Lower leg skin (tissue), 4 donors: ENCODE measurements around the gene CCDC63. TPM values are rescaled to one million over a fixed set of nuclear protein-coding genes. Genes with fewer than 3 reads are reported as not detected.

Experiments used
- DNase-seq, 2 donors: peaks; one replicate each; pipeline ENCODE4 v3.0.0-alpha.2; 2019; ENCODE audit warnings: low spot score in 2 of 2
- H3K4me3 ChIP-seq: fragments of 200-600 bp; sonication (generic); 2 replicates; pipeline ENCODE4 v1.5.1; 2017; ENCODE audit warnings: mild to moderate bottlenecking, low read depth; ENCODE audit not compliant: poor library complexity, severe bottlenecking
- POLR2A ChIP-seq, 2 donors: fragments of 450-650 bp; IDR thresholded peaks; one replicate each; pipeline ENCODE4 v1.6.1; 2016 to 2017; ENCODE audit warnings: antibody characterized with exemption in 2 of 2, mild to moderate bottlenecking in 1 of 2, moderate library complexity in 1 of 2
- WGBS, 2 donors: methylation state at CpG; one replicate each; pipeline ENCODE4 v1.1.5; 2018; 5-methylcytosine and 5-hydroxymethylcytosine counted together
- intact Hi-C: fragments of 100-400 bp; cut with DNase I; formaldehyde crosslinking; loops from one replicate; pipeline ENCODE4 v1.15.0; 2023; ENCODE audit warnings: low total_unique reads
- total RNA-seq, 4 donors: library from RNA; depleted of rRNA; stranded (reverse); fragments of >200 nt; gene quantifications; one replicate each; pipeline ENCODE4 v1.1.0, GENCODE V29; 2016
- TF ChIP-seq, protein P1 (sequence below), 3 donors: fragments of 450-650 bp; IDR thresholded peaks; one replicate each; pipeline ENCODE4 v1.5.1; 2016; ENCODE audit warnings: antibody characterized with exemption in 3 of 3, mild to moderate bottlenecking in 3 of 3, moderate library complexity in 2 of 3

The CCDC63 gene
- total RNA-seq, 4 donors from 2014 or later, result 0.29 TPM; not detected in 3

- 88 to 89% methylated on average over 5 of the region's 5 CpGs for WGBS, 2 donors
- intact Hi-C loops, result loop anchor here (10.0 kb wide), 1 partner anchor 375 kb away; no protein-coding TSS in a partner anchor
- DNase-seq, result no peak
- TF ChIP-seq POLR2A (IDR thresholded peaks at IDR 0.05), result no peak
- TF ChIP-seq, protein P1, sequence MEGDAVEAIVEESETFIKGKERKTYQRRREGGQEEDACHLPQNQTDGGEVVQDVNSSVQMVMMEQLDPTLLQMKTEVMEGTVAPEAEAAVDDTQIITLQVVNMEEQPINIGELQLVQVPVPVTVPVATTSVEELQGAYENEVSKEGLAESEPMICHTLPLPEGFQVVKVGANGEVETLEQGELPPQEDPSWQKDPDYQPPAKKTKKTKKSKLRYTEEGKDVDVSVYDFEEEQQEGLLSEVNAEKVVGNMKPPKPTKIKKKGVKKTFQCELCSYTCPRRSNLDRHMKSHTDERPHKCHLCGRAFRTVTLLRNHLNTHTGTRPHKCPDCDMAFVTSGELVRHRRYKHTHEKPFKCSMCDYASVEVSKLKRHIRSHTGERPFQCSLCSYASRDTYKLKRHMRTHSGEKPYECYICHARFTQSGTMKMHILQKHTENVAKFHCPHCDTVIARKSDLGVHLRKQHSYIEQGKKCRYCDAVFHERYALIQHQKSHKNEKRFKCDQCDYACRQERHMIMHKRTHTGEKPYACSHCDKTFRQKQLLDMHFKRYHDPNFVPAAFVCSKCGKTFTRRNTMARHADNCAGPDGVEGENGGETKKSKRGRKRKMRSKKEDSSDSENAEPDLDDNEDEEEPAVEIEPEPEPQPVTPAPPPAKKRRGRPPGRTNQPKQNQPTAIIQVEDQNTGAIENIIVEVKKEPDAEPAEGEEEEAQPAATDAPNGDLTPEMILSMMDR (IDR thresholded peaks at IDR 0.05), result no peak
- no peak overlapping the region for H3K4me3 ChIP-seq
Observed at GRCh38 chr12:110919720-110920119, 72.9 kb downstream of the CCDC63 start.

DNA sequence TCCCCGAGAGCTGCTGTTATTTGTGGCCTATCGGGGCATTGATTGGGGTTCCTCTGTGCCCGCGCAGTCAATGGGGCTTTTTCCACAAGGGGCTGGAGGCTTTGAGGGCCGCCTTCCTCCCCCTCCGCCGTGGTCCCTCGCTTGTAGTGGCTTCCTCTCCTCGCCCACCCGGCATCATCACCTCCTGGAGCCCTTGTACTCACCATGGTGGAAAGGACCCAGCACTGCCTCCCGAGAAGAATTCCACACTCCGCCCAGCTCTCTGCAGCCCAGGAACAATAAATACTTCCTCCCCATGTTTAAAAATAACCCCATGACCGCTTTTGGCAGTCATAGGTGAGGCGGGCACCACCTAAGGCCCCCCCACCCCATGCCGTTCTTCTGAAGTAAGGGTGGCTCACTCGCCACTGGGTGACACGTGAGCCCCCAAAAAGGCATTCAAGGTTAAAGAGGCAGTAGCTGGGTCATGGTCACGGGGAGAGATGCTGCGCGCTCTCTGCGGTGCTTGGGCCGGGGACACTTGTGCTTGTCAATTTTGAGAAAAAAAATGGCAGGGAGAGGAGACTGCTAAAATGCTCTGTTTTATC lies 73.6 kb downstream of the CCDC63 start, which contains the start of gene MYL2:
Gene MYL2, minus strand, starts transcription at position 256 of the 587 bp plus-strand sequence. Its CDS starts 50 bp downstream, at position 206.
- no peak within 1 kb of the TSS for H3K4me3 ChIP-seq
- intact Hi-C loops, result loop anchor here (10.0 kb wide), 1 partner anchor 374 kb away; no protein-coding TSS in a partner anchor
- TF ChIP-seq, protein P1 (IDR thresholded peaks at IDR 0.05), result no peak
- no peak for TF ChIP-seq POLR2A (IDR thresholded peaks at IDR 0.05)
- DNase-seq, result no peak
- 64 to 70% methylated on average over 22 of the region's 22 CpGs for WGBS, 2 donors

DNA sequence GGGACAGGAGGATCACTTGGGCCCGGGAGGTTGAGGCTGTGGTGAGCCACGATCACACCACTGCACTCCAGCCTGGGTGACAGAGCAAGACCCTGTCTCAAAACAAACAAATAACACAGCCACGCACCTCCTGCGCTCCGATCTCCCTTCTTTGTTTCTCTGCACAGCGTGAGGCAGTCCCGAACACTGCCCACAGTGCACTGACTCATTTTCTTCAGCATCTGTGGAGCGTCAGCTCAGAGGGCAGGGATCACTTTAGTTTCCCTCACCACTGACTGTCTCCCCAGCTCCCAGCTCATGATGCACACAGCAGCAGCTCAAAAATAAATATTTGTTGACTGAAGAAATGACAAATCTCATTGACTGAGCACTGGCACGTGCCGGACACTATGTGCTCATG lies 74.5 kb downstream of the CCDC63 start:
- WGBS, 2 donors, result 85 to 88% methylated on average over 10 of the region's 10 CpGs

GRCh38 chr12:110922652-110923051 lies 75.9 kb downstream of the CCDC63 start:
- 75 to 88% methylated on average over 7 of the region's 7 CpGs for WGBS, 2 donors
- intact Hi-C loops, result loop anchor here (10.0 kb wide), 1 partner anchor 372 kb away; no protein-coding TSS in a partner anchor
- DNase-seq, result no peak
- no peak overlapping the region for H3K4me3 ChIP-seq
- TF ChIP-seq, protein P1 (IDR thresholded peaks at IDR 0.05), result no peak
- no peak for TF ChIP-seq POLR2A (IDR thresholded peaks at IDR 0.05)

More for the DNA sequence above, 74.5 kb downstream of the CCDC63 start:
- TF ChIP-seq, protein P1 (IDR thresholded peaks at IDR 0.05), result no peak
- TF ChIP-seq POLR2A (IDR thresholded peaks at IDR 0.05), result no peak
- no peak overlapping the region for H3K4me3 ChIP-seq
- no peak for DNase-seq
- intact Hi-C loops, result loop anchor here (10.0 kb wide), 1 partner anchor 374 kb away; no protein-coding TSS in a partner anchor

DNA sequence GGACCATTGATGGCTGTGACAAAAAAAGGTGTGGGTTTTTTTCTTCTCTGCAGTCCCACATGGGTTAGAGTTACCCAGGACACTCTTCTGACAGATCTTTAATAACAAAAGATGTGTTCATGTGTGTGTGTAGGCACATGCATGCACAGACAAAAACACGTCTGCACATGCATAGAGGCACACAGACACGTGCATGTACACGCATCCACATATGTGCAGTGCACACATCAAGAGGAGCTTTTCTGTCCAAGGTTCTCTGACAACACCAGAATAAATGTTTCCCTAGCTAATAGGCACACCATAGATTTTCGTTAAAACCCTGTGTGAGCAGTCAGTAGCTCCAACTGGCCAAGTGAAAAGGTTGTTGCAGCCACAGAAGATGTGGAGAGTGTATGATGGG lies 76.4 kb downstream of the CCDC63 start:
- WGBS, 2 donors, result 82 to 92% methylated on average over 4 of the region's 4 CpGs
- intact Hi-C loops, result loop anchor here (10.0 kb wide), 1 partner anchor 372 kb away; no protein-coding TSS in a partner anchor
- no peak overlapping the region for H3K4me3 ChIP-seq
- no peak for TF ChIP-seq POLR2A (IDR thresholded peaks at IDR 0.05)
- TF ChIP-seq, protein P1 (IDR thresholded peaks at IDR 0.05), result no peak
- DNase-seq, result no peak
